Stomach (tissue), 4 donors: ENCODE measurements around the gene SCARB1.

Source experiments
- EP300 ChIP-seq: sonication (generic); formaldehyde crosslinking; IDR thresholded peaks from one replicate; pipeline ENCODE4 v1.6.1; 2017; ENCODE audit warnings: antibody characterized with exemption
- POLR2A ChIP-seq, 4 donors: fragments of 450-650 bp; IDR thresholded peaks; one replicate each; pipeline ENCODE4 v1.6.1; 2016; ENCODE audit warnings: antibody characterized with exemption in 4 of 4, control low read depth in 2 of 4, mild to moderate bottlenecking in 1 of 4, moderate library complexity in 1 of 4
- POLR2AphosphoS5 ChIP-seq, 3 donors: sonication (generic); formaldehyde crosslinking; IDR thresholded peaks; one replicate each; pipeline ENCODE4 v1.6.1; 2016; ENCODE audit warnings: antibody characterized with exemption in 3 of 3
- TF ChIP-seq, protein P1 (sequence below), 7 experiments: fragments of 450-650 bp in 4 of 7; fragments of 200-600 bp in 3 of 7; sonication (generic) in 3 of 7; IDR thresholded peaks; one replicate each; pipeline ENCODE4 v1.5.1; 2016 to 2019; ENCODE audit warnings: antibody characterized with exemption in 7 of 7, control low read depth in 2 of 7, mild to moderate bottlenecking in 1 of 7

DNA sequence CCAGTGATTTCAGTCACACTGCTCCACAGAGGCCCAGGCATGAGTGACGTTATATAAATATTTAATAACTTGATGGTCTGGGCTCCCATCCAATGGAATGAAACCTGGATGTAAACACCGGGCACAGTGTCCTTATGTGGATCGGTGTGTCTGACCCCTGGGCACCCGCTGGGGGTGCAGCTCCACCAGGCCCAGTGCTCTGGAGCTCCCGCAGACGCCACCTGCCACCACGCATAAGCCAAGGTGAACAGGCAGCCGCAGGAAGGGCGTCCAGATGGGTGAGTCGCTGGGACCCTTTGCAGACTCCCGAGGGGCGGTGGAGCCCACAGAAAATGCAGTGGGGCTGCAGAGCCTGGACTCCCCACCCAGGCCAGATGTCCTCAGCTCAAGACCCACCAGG, 121.6 kb downstream of the SCARB1 start:
- TF ChIP-seq POLR2A (IDR thresholded peaks at IDR 0.05): peak in 1 of 4 donors; percentile 13
- TF ChIP-seq, protein P1, sequence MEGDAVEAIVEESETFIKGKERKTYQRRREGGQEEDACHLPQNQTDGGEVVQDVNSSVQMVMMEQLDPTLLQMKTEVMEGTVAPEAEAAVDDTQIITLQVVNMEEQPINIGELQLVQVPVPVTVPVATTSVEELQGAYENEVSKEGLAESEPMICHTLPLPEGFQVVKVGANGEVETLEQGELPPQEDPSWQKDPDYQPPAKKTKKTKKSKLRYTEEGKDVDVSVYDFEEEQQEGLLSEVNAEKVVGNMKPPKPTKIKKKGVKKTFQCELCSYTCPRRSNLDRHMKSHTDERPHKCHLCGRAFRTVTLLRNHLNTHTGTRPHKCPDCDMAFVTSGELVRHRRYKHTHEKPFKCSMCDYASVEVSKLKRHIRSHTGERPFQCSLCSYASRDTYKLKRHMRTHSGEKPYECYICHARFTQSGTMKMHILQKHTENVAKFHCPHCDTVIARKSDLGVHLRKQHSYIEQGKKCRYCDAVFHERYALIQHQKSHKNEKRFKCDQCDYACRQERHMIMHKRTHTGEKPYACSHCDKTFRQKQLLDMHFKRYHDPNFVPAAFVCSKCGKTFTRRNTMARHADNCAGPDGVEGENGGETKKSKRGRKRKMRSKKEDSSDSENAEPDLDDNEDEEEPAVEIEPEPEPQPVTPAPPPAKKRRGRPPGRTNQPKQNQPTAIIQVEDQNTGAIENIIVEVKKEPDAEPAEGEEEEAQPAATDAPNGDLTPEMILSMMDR (IDR thresholded peaks at IDR 0.05): no peak
- TF ChIP-seq POLR2AphosphoS5 (IDR thresholded peaks at IDR 0.05): peak; percentile 74 to 87 (median 76)
- TF ChIP-seq EP300: no peak
